ENCODE results near the gene PADI2. TPM values are rescaled to one million over a fixed set of nuclear protein-coding genes. Genes with fewer than 3 reads are reported as not detected.

The PADI2 gene
- total and polyA plus RNA-seq, 2 donors = 0.48 to 5.6 TPM

GRCh38 chr1:17116643-17117042 lies 2.6 kb downstream of the PADI2 start:
- no peak overlapping the region for H3K27ac ChIP-seq (ENCODE audit: low read depth)
- H3K4me3 ChIP-seq (ENCODE audit: low read depth, low read length) = no peak overlapping the region
- H3K4me1 ChIP-seq (ENCODE audit: insufficient read depth) = no peaks in the 10 kb centered on the region
- WGBS = 66% methylated on average over 1 of the region's 1 CpG
- no peaks in the 10 kb centered on the region for H3K36me3 ChIP-seq (ENCODE audit: insufficient read depth)
- DNase-seq (ENCODE audit: extremely low spot score) = no peak

- H3K4me1 ChIP-seq (ENCODE audit: insufficient read depth) = no peaks in the 10 kb centered on the region
- no peak overlapping the region for H3K4me3 ChIP-seq (ENCODE audit: low read depth, low read length)
- WGBS = 29% methylated on average over 7 of the region's 7 CpGs
- no peak overlapping the region for H3K27ac ChIP-seq (ENCODE audit: low read depth)
- DNase-seq (ENCODE audit: extremely low spot score) = no peak
- no peaks in the 10 kb centered on the region for H3K36me3 ChIP-seq (ENCODE audit: insufficient read depth)
Observed at GRCh38 chr1:17113963-17114362, 5.3 kb downstream of the PADI2 start.

- DNase-seq (ENCODE audit: extremely low spot score) = no peak
- H3K4me1 ChIP-seq (ENCODE audit: insufficient read depth) = no peaks in the 10 kb centered on the region
- 63% methylated on average over 7 of the region's 7 CpGs for WGBS
- no peak overlapping the region for H3K4me3 ChIP-seq (ENCODE audit: low read depth, low read length)
- H3K36me3 ChIP-seq (ENCODE audit: insufficient read depth) = no peaks in the 10 kb centered on the region
- no peak overlapping the region for H3K27ac ChIP-seq (ENCODE audit: low read depth)
Observed at GRCh38 chr1:17112496-17113236, 6.6 kb downstream of the PADI2 start.

GRCh38 chr1:17112076-17112475 lies 7.2 kb downstream of the PADI2 start:
- Histone ChIP-seq H3K4me1 (ENCODE audit: insufficient read depth) (no peaks in the 10 kb centered on the region), H3K27ac (ENCODE audit: low read depth) (no peak overlapping the region), H3K36me3 (ENCODE audit: insufficient read depth) (no peaks in the 10 kb centered on the region), H3K4me3 (ENCODE audit: low read depth, low read length) (no peak overlapping the region)
- WGBS = 70% methylated on average over 6 of the region's 6 CpGs
- no peak for DNase-seq (ENCODE audit: extremely low spot score)

- Histone ChIP-seq H3K4me3 (ENCODE audit: low read depth, low read length) (no peak overlapping the region), H3K36me3 (ENCODE audit: insufficient read depth) (no peaks in the 10 kb centered on the region), H3K4me1 (ENCODE audit: insufficient read depth) (no peaks in the 10 kb centered on the region), H3K27ac (ENCODE audit: low read depth) (no peak overlapping the region)
- no peak for DNase-seq (ENCODE audit: extremely low spot score)
- WGBS = 79% methylated on average over 2 of the region's 2 CpGs
Observed at GRCh38 chr1:17110555-17110926, 8.7 kb downstream of the PADI2 start.

GRCh38 chr1:17109892-17110554 lies 9.2 kb downstream of the PADI2 start:
- H3K4me1 ChIP-seq (ENCODE audit: insufficient read depth) = no peaks in the 10 kb centered on the region
- H3K4me3 ChIP-seq (ENCODE audit: low read depth, low read length) = no peak overlapping the region
- H3K36me3 ChIP-seq (ENCODE audit: insufficient read depth) = no peaks in the 10 kb centered on the region
- DNase-seq (ENCODE audit: extremely low spot score) = no peak
- no peak overlapping the region for H3K27ac ChIP-seq (ENCODE audit: low read depth)
- 54% methylated on average over 5 of the region's 5 CpGs for WGBS

GRCh38 chr1:17108786-17109185 lies 10.5 kb downstream of the PADI2 start:
- Histone ChIP-seq H3K27ac (ENCODE audit: low read depth) (no peak overlapping the region), H3K36me3 (ENCODE audit: insufficient read depth) (no peaks in the 10 kb centered on the region), H3K4me1 (ENCODE audit: insufficient read depth) (no peaks in the 10 kb centered on the region), H3K4me3 (ENCODE audit: low read depth, low read length) (no peak overlapping the region)
- no peak for DNase-seq (ENCODE audit: extremely low spot score)
- WGBS = 97% methylated on average over 1 of the region's 1 CpG

GRCh38 chr1:17108360-17108759 lies 10.9 kb downstream of the PADI2 start:
- no peak for DNase-seq (ENCODE audit: extremely low spot score)
- no peak overlapping the region for H3K27ac ChIP-seq (ENCODE audit: low read depth)
- H3K4me1 ChIP-seq (ENCODE audit: insufficient read depth) = no peaks in the 10 kb centered on the region
- no peaks in the 10 kb centered on the region for H3K36me3 ChIP-seq (ENCODE audit: insufficient read depth)
- H3K4me3 ChIP-seq (ENCODE audit: low read depth, low read length) = no peak overlapping the region
- WGBS = 65% methylated on average over 8 of the region's 8 CpGs

GRCh38 chr1:17104782-17105181 lies 14.5 kb downstream of the PADI2 start:
- no peak for DNase-seq (ENCODE audit: extremely low spot score)
- WGBS = 90% methylated on average over 17 of the region's 17 CpGs
- H3K4me1 ChIP-seq (ENCODE audit: insufficient read depth) = no peaks in the 10 kb centered on the region

GRCh38 chr1:17102232-17102631 lies 17.0 kb downstream of the PADI2 start:
- H3K27ac ChIP-seq (ENCODE audit: low read depth) = no peak overlapping the region
- H3K36me3 ChIP-seq (ENCODE audit: insufficient read depth) = no peaks in the 10 kb centered on the region
- H3K4me3 ChIP-seq (ENCODE audit: low read depth, low read length) = no peak overlapping the region
- no peaks in the 10 kb centered on the region for H3K4me1 ChIP-seq (ENCODE audit: insufficient read depth)
- WGBS = 76% methylated on average over 2 of the region's 2 CpGs
- DNase-seq (ENCODE audit: extremely low spot score) = no peak

More at GRCh38 chr1:17104782-17105181, 14.5 kb downstream of the PADI2 start:
- Histone ChIP-seq H3K27ac (ENCODE audit: low read depth) (no peak overlapping the region), H3K4me3 (ENCODE audit: low read depth, low read length) (no peak overlapping the region), H3K36me3 (ENCODE audit: insufficient read depth) (no peaks in the 10 kb centered on the region)

- no peak overlapping the region for H3K4me3 ChIP-seq (ENCODE audit: low read depth, low read length)
Observed at GRCh38 chr1:17101261-17101660, 18.0 kb downstream of the PADI2 start.

GRCh38 chr1:17099616-17100340 lies 19.5 kb downstream of the PADI2 start:
- Histone ChIP-seq H3K4me1 (ENCODE audit: insufficient read depth) (no peaks in the 10 kb centered on the region), H3K36me3 (ENCODE audit: insufficient read depth) (no peaks in the 10 kb centered on the region), H3K27ac (ENCODE audit: low read depth) (no peak overlapping the region), H3K4me3 (ENCODE audit: low read depth, low read length) (no peak overlapping the region)
- WGBS = 76% methylated on average over 10 of the region's 10 CpGs
- DNase-seq (ENCODE audit: extremely low spot score) = no peak

More at GRCh38 chr1:17101261-17101660, 18.0 kb downstream of the PADI2 start:
- H3K4me1 ChIP-seq (ENCODE audit: insufficient read depth) = no peaks in the 10 kb centered on the region
- DNase-seq (ENCODE audit: extremely low spot score) = no peak
- no peak overlapping the region for H3K27ac ChIP-seq (ENCODE audit: low read depth)
- no peaks in the 10 kb centered on the region for H3K36me3 ChIP-seq (ENCODE audit: insufficient read depth)
- WGBS = 68% methylated on average over 4 of the region's 4 CpGs

GRCh38 chr1:17098446-17099317 lies 20.6 kb downstream of the PADI2 start:
- Histone ChIP-seq H3K36me3 (ENCODE audit: insufficient read depth) (no peaks in the 10 kb centered on the region), H3K4me3 (ENCODE audit: low read depth, low read length) (no peak overlapping the region), H3K4me1 (ENCODE audit: insufficient read depth) (no peaks in the 10 kb centered on the region), H3K27ac (ENCODE audit: low read depth) (no peak overlapping the region)
- no peak for DNase-seq (ENCODE audit: extremely low spot score)
- 59% methylated on average over 13 of the region's 13 CpGs for WGBS

All from urinary bladder (tissue), 4 donors.